GM23338 (cell line): Measurements from ENCODE around the gene SNX11. TPM values are rescaled to one million over a fixed set of nuclear protein-coding genes. Genes with fewer than 3 reads are reported as not detected.

Source experiments
- ATAC-seq: fragments of 200-7000 bp; cut with Tn5 transposase; 3 replicates; pipeline ENCODE4 v1.9.1; 2020
- DNase-seq: peaks from one replicate; pipeline ENCODE4 v3.0.0-alpha.2; 2015; ENCODE audit warnings: low spot score
- H2AFZ ChIP-seq: fragments of 200-600 bp; sonication (generic); 2 replicates; pipeline ENCODE4 v1.8.0; 2016; ENCODE audit warnings: antibody characterized with exemption, mild to moderate bottlenecking, moderate library complexity
- H3F3A ChIP-seq: fragments of 200-600 bp; sonication (generic); replicated peaks from 2 replicates; pipeline ENCODE4 v1.8.0; 2017; ENCODE audit warnings: antibody characterized with exemption, mixed run types, low read depth
- H3K27ac ChIP-seq: fragments of 200-600 bp; sonication (generic); 2 replicates; pipeline ENCODE4 v1.6.1; 2016; ENCODE audit warnings: low read depth
- H3K27me3 ChIP-seq: fragments of 200-600 bp; sonication (generic); 2 replicates; pipeline ENCODE4 v1.8.0; 2016; ENCODE audit warnings: mild to moderate bottlenecking, mixed run types, moderate library complexity; ENCODE audit not compliant: insufficient read depth
- H3K36me3 ChIP-seq: fragments of 200-600 bp; sonication (generic); 2 replicates; pipeline ENCODE4 v1.8.0; 2016; ENCODE audit warnings: mild to moderate bottlenecking; ENCODE audit not compliant: insufficient read depth
- H3K4me1 ChIP-seq: fragments of 200-600 bp; sonication (generic); 2 replicates; pipeline ENCODE4 v1.8.0; 2016; ENCODE audit warnings: mild to moderate bottlenecking, moderate library complexity; ENCODE audit not compliant: insufficient read depth
- H3K4me2 ChIP-seq: fragments of 200-600 bp; sonication (generic); 2 replicates; pipeline ENCODE4 v1.7.1; 2017; ENCODE audit warnings: mixed run types
- H3K4me3 ChIP-seq: fragments of 200-600 bp; sonication (generic); 2 replicates; pipeline ENCODE4 v1.6.1; 2016; ENCODE audit warnings: mixed run types
- H3K79me2 ChIP-seq: fragments of 200-600 bp; sonication (generic); replicated peaks from 2 replicates; pipeline ENCODE4 v1.8.0; 2017; ENCODE audit warnings: mild to moderate bottlenecking; ENCODE audit not compliant: insufficient read depth
- H3K9me2 ChIP-seq: fragments of 200-600 bp; sonication (generic); 2 replicates; pipeline ENCODE4 v1.8.0; 2017; ENCODE audit not compliant: insufficient read depth
- H4K20me1 ChIP-seq: fragments of 200-600 bp; sonication (generic); replicated peaks from 2 replicates; pipeline ENCODE4 v1.8.0; 2017; ENCODE audit warnings: mild to moderate bottlenecking; ENCODE audit not compliant: insufficient read depth
- H3K27ac Mint-ChIP-seq: 2 replicates; pipeline ENCODE4 v1.8.0; 2020; ENCODE audit warnings: inconsistent platforms, mild to moderate bottlenecking, moderate library complexity, mixed read lengths
- H3K27me3 Mint-ChIP-seq: 3 replicates; pipeline ENCODE4 v1.8.0; 2022; ENCODE audit warnings: low read depth, mild to moderate bottlenecking, moderate library complexity, mixed read lengths, inconsistent platforms; ENCODE audit not compliant: insufficient read depth, poor library complexity
- H3K36me3 Mint-ChIP-seq: 3 replicates; pipeline ENCODE4 v1.8.0; 2021; ENCODE audit warnings: low read depth, mild to moderate bottlenecking, inconsistent platforms, moderate library complexity, mixed read lengths
- H3K4me1 Mint-ChIP-seq: 3 replicates; pipeline ENCODE4 v1.8.0; 2020; ENCODE audit warnings: mild to moderate bottlenecking, inconsistent platforms, mixed read lengths
- H3K4me3 Mint-ChIP-seq: 3 replicates; pipeline ENCODE4 v1.8.0; 2021; ENCODE audit warnings: moderate library complexity, mild to moderate bottlenecking, inconsistent platforms, mixed read lengths
- H3K9me3 Mint-ChIP-seq: 3 replicates; pipeline ENCODE4 v1.8.0; 2020; ENCODE audit warnings: moderate library complexity, mild to moderate bottlenecking, inconsistent platforms, mixed read lengths
- CREB1 ChIP-seq: fragments of 250-450 bp; sonication (Bioruptor Pico); IDR thresholded peaks from 2 replicates; pipeline ENCODE4 v1.5.0; 2020; ENCODE audit warnings: low read depth, mild to moderate bottlenecking, moderate library complexity
- EZH2 ChIP-seq: fragments of 200-600 bp; sonication (generic); IDR thresholded peaks from one replicate; pipeline ENCODE4 v1.8.0; 2017; ENCODE audit warnings: antibody characterized with exemption, mild to moderate bottlenecking, low read depth; ENCODE audit not compliant: unreplicated experiment
- EZH2phosphoT487 ChIP-seq: fragments of 200-600 bp; sonication (generic); IDR thresholded peaks from one replicate; pipeline ENCODE4 v1.8.1; 2018; ENCODE audit warnings: antibody characterized with exemption; ENCODE audit not compliant: unreplicated experiment
- JUNB ChIP-seq: IDR thresholded peaks from one replicate; pipeline ENCODE4 v1.6.1; 2016; ENCODE audit warnings: antibody characterized with exemption; ENCODE audit not compliant: unreplicated experiment
- NANOG ChIP-seq: IDR thresholded peaks from 2 replicates; pipeline ENCODE4 v1.6.1; 2016; ENCODE audit warnings: antibody characterized with exemption, borderline replicate concordance
- POLR2AphosphoS5 ChIP-seq: IDR thresholded peaks from 2 replicates; pipeline ENCODE4 v1.6.1; 2016; ENCODE audit warnings: antibody characterized with exemption, low read depth
- STAT1 ChIP-seq: IDR thresholded peaks from one replicate; pipeline ENCODE4 v1.6.1; 2016; ENCODE audit warnings: antibody characterized with exemption; ENCODE audit not compliant: unreplicated experiment
- ZNF114 ChIP-seq: fragments of 250-450 bp; sonication (Bioruptor Pico); IDR thresholded peaks from 2 replicates; pipeline ENCODE4 v1.5.0; 2020; ENCODE audit warnings: mild to moderate bottlenecking, moderate library complexity
- ZNF331 ChIP-seq: fragments of 250-450 bp; sonication (Bioruptor Pico); IDR thresholded peaks from 2 replicates; pipeline ENCODE4 v1.5.0; 2020; ENCODE audit warnings: low read depth, mild to moderate bottlenecking, moderate library complexity
- polyA plus RNA-seq: library from polyadenylated mRNA; unstranded; fragments of >200 nt; fragmentation: Nextera tagmentation; extraction: Ambion mirVana; gene quantifications from 2 replicates; pipeline ENCODE4 v1.2.1, GENCODE V29; 2016
- total RNA-seq: library from RNA; depleted of rRNA; stranded (reverse); fragments of >200 nt; shearing (Covaris generic); gene quantifications from 2 replicates; pipeline ENCODE4 v1.2.3, GENCODE V29; 2014
- TF ChIP-seq, protein P1 (sequence below): fragments of 250-450 bp; sonication (Bioruptor Pico); IDR thresholded peaks from 2 replicates; pipeline ENCODE4 v1.5.0; 2020; ENCODE audit warnings: mild to moderate bottlenecking, moderate library complexity
- TF ChIP-seq, protein P2 (sequence below): IDR thresholded peaks from 2 replicates; pipeline ENCODE4 v1.6.1; 2016; ENCODE audit warnings: antibody characterized with exemption
- TF ChIP-seq, protein P3 (sequence below): IDR thresholded peaks from one replicate; pipeline ENCODE4 v1.6.1; 2018; ENCODE audit warnings: antibody characterized with exemption; ENCODE audit not compliant: unreplicated experiment
- TF ChIP-seq, protein P4 (sequence below), 2 experiments: fragments of 200-600 bp in 1 of 2; sonication (generic) in 1 of 2; conservative IDR thresholded peaks; 2 replicates each; pipeline versions ENCODE4 v1.5.1 to v1.6.1; 2016 to 2017; ENCODE audit warnings: antibody characterized with exemption in 2 of 2, low read depth in 2 of 2, mild to moderate bottlenecking in 2 of 2, moderate library complexity in 1 of 2

SNX11 gene
- total and polyA plus RNA-seq, 2 experiments from 2014 or later, result 7.9 to 16.3 TPM

DNA sequence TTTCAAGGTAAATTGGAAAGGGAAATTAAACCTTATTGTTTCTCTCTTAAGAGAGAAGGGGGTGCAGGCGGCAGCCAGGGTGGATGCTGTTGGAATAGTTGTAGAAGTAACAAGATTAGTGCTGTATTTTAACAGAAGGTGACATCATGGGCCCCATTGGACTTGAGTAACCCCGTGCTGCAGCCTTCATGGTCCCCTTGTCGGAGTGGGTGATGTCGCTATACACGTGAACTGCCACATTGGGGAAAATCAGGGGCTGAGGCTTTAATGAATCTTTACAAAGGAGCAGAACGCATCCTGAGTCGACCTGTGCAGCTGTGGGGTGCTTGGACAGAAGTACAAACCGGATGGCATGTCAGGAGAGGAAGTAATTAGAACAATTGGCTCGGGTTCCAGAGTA lies 3.2 kb downstream of the SNX11 start (continued):
- TF ChIP-seq ZNF114 (CRISPR knock-in tag), result no peak
- no peak for TF ChIP-seq ZNF331 (CRISPR knock-in tag)
- TF ChIP-seq EZH2phosphoT487, result no peak

DNA sequence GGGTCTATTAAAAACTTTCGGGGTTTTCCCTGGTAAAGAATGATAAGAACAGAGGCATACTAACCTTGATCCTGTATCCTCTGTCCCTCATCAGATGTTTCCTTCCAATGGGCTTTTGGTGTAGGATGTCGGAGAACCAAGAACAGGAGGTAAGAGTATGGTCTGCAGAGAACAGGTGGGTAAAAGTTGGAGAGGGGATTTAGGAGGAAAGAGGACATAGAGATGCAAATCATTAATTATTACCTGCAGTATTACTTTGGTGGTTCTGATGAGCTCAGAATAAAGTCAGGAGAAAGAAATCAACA lies 4.3 kb downstream of the SNX11 start:
- Histone ChIP-seq H3K27me3 (no peaks in the 10 kb centered on the region), H2AFZ (no peak overlapping the region), H3K27ac (no peak overlapping the region), H3K36me3 (peaks cover 3% of the 10 kb centered on the region; the same call in 1 of the 2 replicates), H4K20me1 (peaks cover 16% of the 10 kb centered on the region), H3F3A (peaks cover 6% of the 10 kb centered on the region), H3K4me3 (no peak overlapping the region), H3K4me1 (peaks cover 15% of the 10 kb centered on the region), H3K9me2 (no peaks in the 10 kb centered on the region), H3K4me2 (no peak overlapping the region), H3K79me2 (peaks cover 56% of the 10 kb centered on the region)
- ATAC-seq, result no peak
- Mint-ChIP-seq H3K9me3 (no peaks in the 10 kb centered on the region), H3K27me3 (peaks cover 12% of the 10 kb centered on the region), H3K36me3 (peaks cover 15% of the 10 kb centered on the region; the same call in 2 of the 3 replicates), H3K4me3 (no peak overlapping the region), H3K27ac (no peak overlapping the region), H3K4me1 (peaks cover 12% of the 10 kb centered on the region)
- TF ChIP-seq ZNF114 (CRISPR knock-in tag) (no peak), NANOG (no peak), JUNB (no peak), STAT1 (no peak), CREB1 (CRISPR knock-in tag) (no peak), POLR2AphosphoS5 (no peak), ZNF331 (CRISPR knock-in tag) (no peak), EZH2 (no peak), EZH2phosphoT487 (no peak)
- TF ChIP-seq, protein P1, sequence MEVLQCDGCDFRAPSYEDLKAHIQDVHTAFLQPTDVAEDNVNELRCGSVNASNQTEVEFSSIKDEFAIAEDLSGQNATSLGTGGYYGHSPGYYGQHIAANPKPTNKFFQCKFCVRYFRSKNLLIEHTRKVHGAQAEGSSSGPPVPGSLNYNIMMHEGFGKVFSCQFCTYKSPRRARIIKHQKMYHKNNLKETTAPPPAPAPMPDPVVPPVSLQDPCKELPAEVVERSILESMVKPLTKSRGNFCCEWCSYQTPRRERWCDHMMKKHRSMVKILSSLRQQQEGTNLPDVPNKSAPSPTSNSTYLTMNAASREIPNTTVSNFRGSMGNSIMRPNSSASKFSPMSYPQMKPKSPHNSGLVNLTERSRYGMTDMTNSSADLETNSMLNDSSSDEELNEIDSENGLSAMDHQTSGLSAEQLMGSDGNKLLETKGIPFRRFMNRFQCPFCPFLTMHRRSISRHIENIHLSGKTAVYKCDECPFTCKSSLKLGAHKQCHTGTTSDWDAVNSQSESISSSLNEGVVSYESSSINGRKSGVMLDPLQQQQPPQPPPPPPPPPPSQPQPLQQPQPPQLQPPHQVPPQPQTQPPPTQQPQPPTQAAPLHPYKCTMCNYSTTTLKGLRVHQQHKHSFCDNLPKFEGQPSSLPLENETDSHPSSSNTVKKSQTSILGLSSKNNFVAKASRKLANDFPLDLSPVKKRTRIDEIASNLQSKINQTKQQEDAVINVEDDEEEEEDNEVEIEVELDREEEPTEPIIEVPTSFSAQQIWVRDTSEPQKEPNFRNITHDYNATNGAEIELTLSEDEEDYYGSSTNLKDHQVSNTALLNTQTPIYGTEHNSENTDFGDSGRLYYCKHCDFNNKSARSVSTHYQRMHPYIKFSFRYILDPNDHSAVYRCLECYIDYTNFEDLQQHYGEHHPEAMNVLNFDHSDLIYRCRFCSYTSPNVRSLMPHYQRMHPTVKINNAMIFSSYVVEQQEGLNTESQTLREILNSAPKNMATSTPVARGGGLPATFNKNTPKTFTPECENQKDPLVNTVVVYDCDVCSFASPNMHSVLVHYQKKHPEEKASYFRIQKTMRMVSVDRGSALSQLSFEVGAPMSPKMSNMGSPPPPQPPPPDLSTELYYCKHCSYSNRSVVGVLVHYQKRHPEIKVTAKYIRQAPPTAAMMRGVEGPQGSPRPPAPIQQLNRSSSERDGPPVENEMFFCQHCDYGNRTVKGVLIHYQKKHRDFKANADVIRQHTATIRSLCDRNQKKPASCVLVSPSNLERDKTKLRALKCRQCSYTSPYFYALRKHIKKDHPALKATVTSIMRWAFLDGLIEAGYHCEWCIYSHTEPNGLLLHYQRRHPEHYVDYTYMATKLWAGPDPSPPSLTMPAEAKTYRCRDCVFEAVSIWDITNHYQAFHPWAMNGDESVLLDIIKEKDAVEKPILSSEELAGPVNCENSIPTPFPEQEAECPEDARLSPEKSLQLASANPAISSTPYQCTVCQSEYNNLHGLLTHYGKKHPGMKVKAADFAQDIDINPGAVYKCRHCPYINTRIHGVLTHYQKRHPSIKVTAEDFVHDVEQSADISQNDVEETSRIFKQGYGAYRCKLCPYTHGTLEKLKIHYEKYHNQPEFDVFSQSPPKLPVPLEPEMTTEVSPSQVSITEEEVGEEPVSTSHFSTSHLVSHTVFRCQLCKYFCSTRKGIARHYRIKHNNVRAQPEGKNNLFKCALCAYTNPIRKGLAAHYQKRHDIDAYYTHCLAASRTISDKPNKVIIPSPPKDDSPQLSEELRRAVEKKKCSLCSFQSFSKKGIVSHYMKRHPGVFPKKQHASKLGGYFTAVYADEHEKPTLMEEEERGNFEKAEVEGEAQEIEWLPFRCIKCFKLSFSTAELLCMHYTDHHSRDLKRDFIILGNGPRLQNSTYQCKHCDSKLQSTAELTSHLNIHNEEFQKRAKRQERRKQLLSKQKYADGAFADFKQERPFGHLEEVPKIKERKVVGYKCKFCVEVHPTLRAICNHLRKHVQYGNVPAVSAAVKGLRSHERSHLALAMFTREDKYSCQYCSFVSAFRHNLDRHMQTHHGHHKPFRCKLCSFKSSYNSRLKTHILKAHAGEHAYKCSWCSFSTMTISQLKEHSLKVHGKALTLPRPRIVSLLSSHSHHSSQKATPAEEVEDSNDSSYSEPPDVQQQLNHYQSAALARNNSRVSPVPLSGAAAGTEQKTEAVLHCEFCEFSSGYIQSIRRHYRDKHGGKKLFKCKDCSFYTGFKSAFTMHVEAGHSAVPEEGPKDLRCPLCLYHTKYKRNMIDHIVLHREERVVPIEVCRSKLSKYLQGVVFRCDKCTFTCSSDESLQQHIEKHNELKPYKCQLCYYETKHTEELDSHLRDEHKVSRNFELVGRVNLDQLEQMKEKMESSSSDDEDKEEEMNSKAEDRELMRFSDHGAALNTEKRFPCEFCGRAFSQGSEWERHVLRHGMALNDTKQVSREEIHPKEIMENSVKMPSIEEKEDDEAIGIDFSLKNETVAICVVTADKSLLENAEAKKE, result no peak
- TF ChIP-seq, protein P2, sequence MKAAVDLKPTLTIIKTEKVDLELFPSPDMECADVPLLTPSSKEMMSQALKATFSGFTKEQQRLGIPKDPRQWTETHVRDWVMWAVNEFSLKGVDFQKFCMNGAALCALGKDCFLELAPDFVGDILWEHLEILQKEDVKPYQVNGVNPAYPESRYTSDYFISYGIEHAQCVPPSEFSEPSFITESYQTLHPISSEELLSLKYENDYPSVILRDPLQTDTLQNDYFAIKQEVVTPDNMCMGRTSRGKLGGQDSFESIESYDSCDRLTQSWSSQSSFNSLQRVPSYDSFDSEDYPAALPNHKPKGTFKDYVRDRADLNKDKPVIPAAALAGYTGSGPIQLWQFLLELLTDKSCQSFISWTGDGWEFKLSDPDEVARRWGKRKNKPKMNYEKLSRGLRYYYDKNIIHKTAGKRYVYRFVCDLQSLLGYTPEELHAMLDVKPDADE, result no peak
- TF ChIP-seq, protein P3, sequence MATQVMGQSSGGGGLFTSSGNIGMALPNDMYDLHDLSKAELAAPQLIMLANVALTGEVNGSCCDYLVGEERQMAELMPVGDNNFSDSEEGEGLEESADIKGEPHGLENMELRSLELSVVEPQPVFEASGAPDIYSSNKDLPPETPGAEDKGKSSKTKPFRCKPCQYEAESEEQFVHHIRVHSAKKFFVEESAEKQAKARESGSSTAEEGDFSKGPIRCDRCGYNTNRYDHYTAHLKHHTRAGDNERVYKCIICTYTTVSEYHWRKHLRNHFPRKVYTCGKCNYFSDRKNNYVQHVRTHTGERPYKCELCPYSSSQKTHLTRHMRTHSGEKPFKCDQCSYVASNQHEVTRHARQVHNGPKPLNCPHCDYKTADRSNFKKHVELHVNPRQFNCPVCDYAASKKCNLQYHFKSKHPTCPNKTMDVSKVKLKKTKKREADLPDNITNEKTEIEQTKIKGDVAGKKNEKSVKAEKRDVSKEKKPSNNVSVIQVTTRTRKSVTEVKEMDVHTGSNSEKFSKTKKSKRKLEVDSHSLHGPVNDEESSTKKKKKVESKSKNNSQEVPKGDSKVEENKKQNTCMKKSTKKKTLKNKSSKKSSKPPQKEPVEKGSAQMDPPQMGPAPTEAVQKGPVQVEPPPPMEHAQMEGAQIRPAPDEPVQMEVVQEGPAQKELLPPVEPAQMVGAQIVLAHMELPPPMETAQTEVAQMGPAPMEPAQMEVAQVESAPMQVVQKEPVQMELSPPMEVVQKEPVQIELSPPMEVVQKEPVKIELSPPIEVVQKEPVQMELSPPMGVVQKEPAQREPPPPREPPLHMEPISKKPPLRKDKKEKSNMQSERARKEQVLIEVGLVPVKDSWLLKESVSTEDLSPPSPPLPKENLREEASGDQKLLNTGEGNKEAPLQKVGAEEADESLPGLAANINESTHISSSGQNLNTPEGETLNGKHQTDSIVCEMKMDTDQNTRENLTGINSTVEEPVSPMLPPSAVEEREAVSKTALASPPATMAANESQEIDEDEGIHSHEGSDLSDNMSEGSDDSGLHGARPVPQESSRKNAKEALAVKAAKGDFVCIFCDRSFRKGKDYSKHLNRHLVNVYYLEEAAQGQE, result no peak
- TF ChIP-seq, protein P4, sequence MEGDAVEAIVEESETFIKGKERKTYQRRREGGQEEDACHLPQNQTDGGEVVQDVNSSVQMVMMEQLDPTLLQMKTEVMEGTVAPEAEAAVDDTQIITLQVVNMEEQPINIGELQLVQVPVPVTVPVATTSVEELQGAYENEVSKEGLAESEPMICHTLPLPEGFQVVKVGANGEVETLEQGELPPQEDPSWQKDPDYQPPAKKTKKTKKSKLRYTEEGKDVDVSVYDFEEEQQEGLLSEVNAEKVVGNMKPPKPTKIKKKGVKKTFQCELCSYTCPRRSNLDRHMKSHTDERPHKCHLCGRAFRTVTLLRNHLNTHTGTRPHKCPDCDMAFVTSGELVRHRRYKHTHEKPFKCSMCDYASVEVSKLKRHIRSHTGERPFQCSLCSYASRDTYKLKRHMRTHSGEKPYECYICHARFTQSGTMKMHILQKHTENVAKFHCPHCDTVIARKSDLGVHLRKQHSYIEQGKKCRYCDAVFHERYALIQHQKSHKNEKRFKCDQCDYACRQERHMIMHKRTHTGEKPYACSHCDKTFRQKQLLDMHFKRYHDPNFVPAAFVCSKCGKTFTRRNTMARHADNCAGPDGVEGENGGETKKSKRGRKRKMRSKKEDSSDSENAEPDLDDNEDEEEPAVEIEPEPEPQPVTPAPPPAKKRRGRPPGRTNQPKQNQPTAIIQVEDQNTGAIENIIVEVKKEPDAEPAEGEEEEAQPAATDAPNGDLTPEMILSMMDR (conservative IDR thresholded peaks at IDR 0.05; ENCODE audit: low read depth in 2 of 2), result no peak
- DNase-seq, result no peak
